Fibroblast of lung (primary cell): ENCODE data around the gene GRIPAP1.

ENCODE experiments used
- CTCF ChIP-seq, 2 donors: IDR thresholded peaks in 1 of 2; conservative IDR thresholded peaks in 1 of 2; 1 replicate in 1 of 2; 2 replicates in 1 of 2; pipeline ENCODE4 v1.5.1; 2011 to 2012; ENCODE audit warnings: low read length in 2 of 2, control low read depth in 1 of 2, inconsistent platforms in 1 of 2, low read depth in 1 of 2, mild to moderate bottlenecking in 1 of 2
- EZH2 ChIP-seq: IDR thresholded peaks from 2 replicates; pipeline ENCODE4 v1.5.1; 2012; ENCODE audit warnings: low read length, control low read depth, mild to moderate bottlenecking; ENCODE audit errors: missing control alignments

GRCh38 chrX:49043987-49044281, 41.9 kb upstream of the GRIPAP1 start:
- TF ChIP-seq CTCF (conservative IDR thresholded peaks at IDR 0.05 in 1 of 2, IDR thresholded peaks at IDR 0.05 in 1 of 2; ENCODE audit: low read depth in 1 of 2, low read length in 2 of 2): no peak
- no peak for TF ChIP-seq EZH2
